ENCODE measurements around the gene RNF123.

The RNF123 gene

DNA sequence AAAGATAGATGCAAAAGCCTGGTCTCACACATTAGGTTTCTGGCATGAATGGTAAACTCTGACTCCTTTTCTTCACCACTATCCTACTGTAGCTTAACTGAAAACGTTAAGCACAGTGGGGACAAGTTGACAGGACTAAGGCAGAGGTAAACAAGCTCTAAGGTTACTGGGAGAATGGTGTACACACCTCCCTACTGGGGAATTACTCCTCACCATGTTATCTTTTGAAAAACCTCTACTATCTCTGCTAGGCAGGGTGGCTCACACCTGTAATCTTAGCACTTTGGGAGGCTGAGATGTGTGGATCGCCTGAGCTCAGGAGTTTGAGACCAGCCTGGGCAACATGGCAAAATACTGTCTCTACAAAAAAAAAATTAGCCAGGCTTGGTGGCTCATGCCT lies 67.8 kb downstream of the RNF123 start:
- DNase-seq: no peak

DNA sequence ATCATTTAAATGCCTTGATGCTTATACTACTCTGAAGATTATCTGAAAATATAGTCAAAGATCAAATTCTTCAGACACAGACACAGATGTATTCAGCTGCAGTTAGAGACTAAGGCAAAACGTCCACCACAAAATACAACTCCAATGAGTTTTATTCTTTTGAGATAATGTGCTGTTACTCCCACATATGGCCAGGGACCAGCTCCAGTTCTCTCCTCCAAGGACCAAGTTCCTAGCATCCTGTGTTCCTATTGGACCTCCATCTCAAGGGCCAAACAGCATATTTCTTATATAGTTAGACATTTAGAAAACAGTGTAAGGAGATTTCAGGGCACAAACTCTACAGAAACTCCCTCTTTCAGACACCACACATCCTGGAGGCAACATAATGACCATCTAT lies 69.9 kb downstream of the RNF123 start:
- no peak for DNase-seq

GRCh38 chr3:49761661-49762060 lies 72.3 kb downstream of the RNF123 start:
- no peak for DNase-seq

DNA sequence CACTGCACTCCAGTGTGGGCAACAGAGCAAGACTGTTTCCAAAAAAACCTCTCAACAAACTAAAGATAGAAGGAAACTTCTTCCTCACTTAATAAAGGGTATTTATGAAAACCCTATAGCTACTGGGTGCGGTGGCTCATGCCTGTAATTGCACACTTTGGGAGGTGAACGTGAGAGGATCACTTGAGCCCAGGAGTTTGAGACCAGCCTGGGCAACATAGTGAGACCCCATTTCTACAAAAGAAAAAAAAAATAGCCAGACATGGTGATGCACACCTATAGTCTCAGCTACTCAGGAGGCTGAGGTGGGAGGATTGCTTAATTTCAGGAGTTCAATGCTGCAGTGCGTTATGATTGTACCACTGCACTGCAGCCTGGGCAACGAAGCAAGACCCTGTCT lies 74.6 kb downstream of the RNF123 start:
- DNase-seq: no peak

GRCh38 chr3:49769286-49769915 lies 80.0 kb downstream of the RNF123 start:
- no peak for DNase-seq

- no peak for DNase-seq
These were observed 80.6 kb downstream of the RNF123 start for GRCh38 chr3:49769926-49770325.

Measured in retina (tissue), 1 donor.